Measurements from ENCODE around the gene PHRF1.

The PHRF1 gene

DNA sequence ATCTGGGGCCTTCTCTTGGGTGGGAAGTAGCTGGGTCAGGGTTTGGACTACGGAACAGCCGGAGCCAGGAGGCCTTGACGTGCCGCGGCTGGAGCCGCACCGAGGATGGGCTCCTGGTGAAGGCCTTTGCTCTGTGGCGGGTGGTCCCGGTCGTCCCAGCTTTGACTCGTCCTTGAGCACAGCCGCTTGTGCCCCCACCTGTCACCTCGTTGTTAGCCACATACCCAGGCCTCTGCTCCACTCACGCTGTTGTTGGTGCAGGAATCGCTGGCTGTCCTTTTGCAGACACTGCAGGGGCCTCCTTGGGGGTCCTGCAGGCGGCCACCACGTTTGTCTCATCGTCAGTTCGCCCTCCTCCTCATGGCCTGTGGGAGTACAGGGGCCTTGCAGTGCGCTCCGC, 17.1 kb downstream of the PHRF1 start:
- peaks cover 51% of the 10 kb centered on the region for H3K36me3 ChIP-seq (ENCODE audit: control insufficient read depth, insufficient read depth, low read length)
- TF ChIP-seq, protein P1, sequence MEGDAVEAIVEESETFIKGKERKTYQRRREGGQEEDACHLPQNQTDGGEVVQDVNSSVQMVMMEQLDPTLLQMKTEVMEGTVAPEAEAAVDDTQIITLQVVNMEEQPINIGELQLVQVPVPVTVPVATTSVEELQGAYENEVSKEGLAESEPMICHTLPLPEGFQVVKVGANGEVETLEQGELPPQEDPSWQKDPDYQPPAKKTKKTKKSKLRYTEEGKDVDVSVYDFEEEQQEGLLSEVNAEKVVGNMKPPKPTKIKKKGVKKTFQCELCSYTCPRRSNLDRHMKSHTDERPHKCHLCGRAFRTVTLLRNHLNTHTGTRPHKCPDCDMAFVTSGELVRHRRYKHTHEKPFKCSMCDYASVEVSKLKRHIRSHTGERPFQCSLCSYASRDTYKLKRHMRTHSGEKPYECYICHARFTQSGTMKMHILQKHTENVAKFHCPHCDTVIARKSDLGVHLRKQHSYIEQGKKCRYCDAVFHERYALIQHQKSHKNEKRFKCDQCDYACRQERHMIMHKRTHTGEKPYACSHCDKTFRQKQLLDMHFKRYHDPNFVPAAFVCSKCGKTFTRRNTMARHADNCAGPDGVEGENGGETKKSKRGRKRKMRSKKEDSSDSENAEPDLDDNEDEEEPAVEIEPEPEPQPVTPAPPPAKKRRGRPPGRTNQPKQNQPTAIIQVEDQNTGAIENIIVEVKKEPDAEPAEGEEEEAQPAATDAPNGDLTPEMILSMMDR (IDR thresholded peaks at IDR 0.05; ENCODE audit: insufficient read depth, low read length, poor library complexity, severe bottlenecking), result no peak
- H3K4me3 ChIP-seq (replicated peaks; ENCODE audit: low read depth, low read length), result no peak overlapping the region
- DNase-seq (ENCODE audit: extremely low read depth, insufficient read length), result no peak
- H3K27me3 ChIP-seq (replicated peaks; ENCODE audit: control insufficient read depth, insufficient read depth, low read length), result no peaks in the 10 kb centered on the region

DNA sequence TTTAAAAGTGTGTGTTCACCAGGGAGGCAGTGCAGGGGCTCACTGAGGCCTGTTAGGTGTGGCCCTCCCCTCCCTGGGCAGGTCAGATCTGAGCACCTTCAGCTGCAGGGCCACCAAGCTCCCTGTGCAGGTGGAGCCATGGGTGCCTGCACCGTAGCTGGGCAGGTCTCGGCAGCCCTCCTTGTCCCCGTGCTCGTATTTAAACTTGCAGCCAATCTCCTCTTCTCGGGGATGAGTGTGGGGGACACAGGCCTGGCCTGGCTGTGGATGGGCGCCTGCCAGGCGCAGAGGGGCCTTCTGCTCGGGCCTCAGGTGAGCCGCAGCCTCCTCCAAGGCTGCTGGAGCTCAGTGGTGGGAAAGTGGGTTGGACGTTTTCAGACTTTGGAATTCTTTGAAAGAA, 19.1 kb downstream of the PHRF1 start:
- no peaks in the 10 kb centered on the region for H3K27me3 ChIP-seq (replicated peaks; ENCODE audit: control insufficient read depth, insufficient read depth, low read length)
- no peak for DNase-seq (ENCODE audit: extremely low read depth, insufficient read length)
- H3K36me3 ChIP-seq (ENCODE audit: control insufficient read depth, insufficient read depth, low read length), result peaks cover 47% of the 10 kb centered on the region
- TF ChIP-seq, protein P1 (IDR thresholded peaks at IDR 0.05; ENCODE audit: insufficient read depth, low read length, poor library complexity, severe bottlenecking), result no peak
- H3K4me3 ChIP-seq (replicated peaks; ENCODE audit: low read depth, low read length), result no peak overlapping the region

DNA sequence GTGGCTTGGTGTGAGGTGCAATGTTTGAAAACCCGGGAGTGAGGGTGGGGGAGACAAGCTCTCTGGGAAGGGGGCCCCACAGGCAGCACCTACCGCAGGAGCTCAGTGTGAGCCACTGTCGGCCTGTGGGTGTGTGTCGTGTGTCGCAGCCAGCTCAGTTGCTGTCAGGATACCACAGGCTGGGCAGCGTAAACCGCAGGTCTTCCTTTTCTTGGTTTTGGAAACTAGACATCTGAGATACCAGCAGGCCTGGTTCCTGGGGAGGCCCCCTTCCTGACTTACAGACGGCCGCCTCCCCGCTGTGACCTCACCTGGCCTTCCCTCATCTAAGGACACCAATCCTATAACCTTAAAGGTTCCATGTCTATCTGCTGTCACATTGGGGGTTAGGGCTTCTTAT, 20.1 kb downstream of the PHRF1 start:
- Histone ChIP-seq H3K27me3 (replicated peaks; ENCODE audit: control insufficient read depth, insufficient read depth, low read length) (no peaks in the 10 kb centered on the region), H3K4me3 (replicated peaks; ENCODE audit: low read depth, low read length) (no peak overlapping the region), H3K36me3 (ENCODE audit: control insufficient read depth, insufficient read depth, low read length) (peaks cover 46% of the 10 kb centered on the region)
- TF ChIP-seq, protein P1 (IDR thresholded peaks at IDR 0.05; ENCODE audit: insufficient read depth, low read length, poor library complexity, severe bottlenecking), result no peak
- DNase-seq (ENCODE audit: extremely low read depth, insufficient read length), result no peak

DNA sequence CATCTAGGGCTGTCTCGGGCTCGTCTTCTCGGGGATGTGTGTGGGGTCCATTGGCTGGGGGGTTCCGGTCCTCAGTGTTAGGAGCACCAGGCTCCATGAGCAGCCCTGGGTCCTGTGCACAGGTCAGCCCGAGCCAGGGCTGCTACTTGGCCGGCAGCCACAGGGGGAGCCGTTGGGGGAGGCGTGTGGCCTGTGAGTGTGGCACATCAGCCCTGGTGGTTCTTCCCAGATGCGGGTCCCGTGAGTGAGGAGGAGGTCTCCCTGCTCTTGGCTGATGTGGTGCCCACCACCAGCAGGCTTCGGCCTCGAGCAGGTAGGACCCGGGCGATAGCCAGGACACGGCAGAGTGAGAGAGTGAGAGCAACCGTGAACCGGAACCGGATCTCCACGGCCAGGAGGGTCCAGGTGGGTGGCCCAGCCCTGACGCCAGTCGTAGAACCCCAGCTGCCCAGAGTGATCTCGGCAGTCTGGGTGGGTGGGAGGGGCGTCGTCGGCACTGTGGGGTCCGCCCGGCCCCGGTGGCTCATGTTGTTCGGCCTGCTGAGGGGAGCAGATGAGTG, 21.0 kb downstream of the PHRF1 start:
- Histone ChIP-seq H3K36me3 (ENCODE audit: control insufficient read depth, insufficient read depth, low read length) (peaks cover 47% of the 10 kb centered on the region), H3K27me3 (replicated peaks; ENCODE audit: control insufficient read depth, insufficient read depth, low read length) (no peaks in the 10 kb centered on the region), H3K4me3 (replicated peaks; ENCODE audit: low read depth, low read length) (no peak overlapping the region)
- no peak for DNase-seq (ENCODE audit: extremely low read depth, insufficient read length)
- TF ChIP-seq, protein P1 (IDR thresholded peaks at IDR 0.05; ENCODE audit: insufficient read depth, low read length, poor library complexity, severe bottlenecking), result peak; percentile 14

DNA sequence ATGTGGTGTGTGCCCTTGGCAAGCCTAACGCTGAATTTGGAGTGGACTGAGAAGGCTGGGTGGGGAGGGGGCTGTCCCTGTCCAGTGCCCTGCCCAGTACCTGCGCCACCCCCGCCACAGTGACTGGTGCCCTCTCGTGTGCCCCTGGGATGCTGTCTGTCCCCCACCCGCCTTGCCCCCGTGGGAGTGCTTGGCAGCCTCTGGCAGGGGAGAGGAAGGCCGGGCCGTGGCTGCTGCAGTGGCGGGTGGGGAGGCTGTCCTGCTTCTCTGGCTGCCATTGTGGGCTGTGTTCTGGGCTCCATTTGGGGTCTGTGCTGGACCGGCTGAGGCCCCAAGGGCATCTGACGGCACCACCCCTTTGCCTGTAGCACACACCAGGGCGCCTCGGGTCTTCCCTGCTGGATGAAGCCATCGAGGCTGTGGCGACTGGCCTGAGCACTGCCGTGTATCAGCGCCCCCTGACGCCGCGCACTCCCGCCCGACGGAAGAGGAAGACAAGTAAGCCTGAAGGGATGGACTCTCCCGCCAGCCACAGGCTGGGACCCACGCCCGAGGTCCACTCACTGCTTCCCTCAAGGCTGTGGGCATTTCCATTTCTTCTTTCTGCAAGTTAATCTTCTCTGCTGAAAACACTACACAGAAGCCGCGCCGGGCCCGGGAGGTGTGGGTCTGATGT, 21.9 kb downstream of the PHRF1 start:
- H3K36me3 ChIP-seq (ENCODE audit: control insufficient read depth, insufficient read depth, low read length), result peaks cover 41% of the 10 kb centered on the region
- no peak overlapping the region for H3K4me3 ChIP-seq (replicated peaks; ENCODE audit: low read depth, low read length)
- no peak for DNase-seq (ENCODE audit: extremely low read depth, insufficient read length)
- H3K27me3 ChIP-seq (replicated peaks; ENCODE audit: control insufficient read depth, insufficient read depth, low read length), result no peaks in the 10 kb centered on the region
- TF ChIP-seq, protein P1 (IDR thresholded peaks at IDR 0.05; ENCODE audit: insufficient read depth, low read length, poor library complexity, severe bottlenecking), result no peak
